ENCODE results near the gene LIPJ.

GRCh38 chr10:88538048-88538447 is 48.5 kb upstream of the LIPJ start:
- TF ChIP-seq EZH2 (IDR thresholded peaks at IDR 0.05) (no peak), POLR2AphosphoS5 (IDR thresholded peaks at IDR 0.05; ENCODE audit: borderline replicate concordance, low read depth, low read length) (no peak), FOXP2 (optimal IDR thresholded peaks at IDR 0.05; ENCODE audit: control extremely low read depth, extremely low read length, insufficient read depth) (no peak)
